Measurements from ENCODE around the gene GNG10. TPM values are rescaled to one million over a fixed set of nuclear protein-coding genes. Genes with fewer than 3 reads are reported as not detected.

GNG10 gene
- total and polyA plus RNA-seq, 9 of the 15 experiments (the other 6 are each of a cell fraction or from before 2014, with no cell fraction given), result 13.1 to 37.8 (median 28.4) TPM

GRCh38 chr9:111719541-111719940 is 58.1 kb downstream of the GNG10 start:
- no peaks in the 10 kb centered on the region for H3K9me1 ChIP-seq (ENCODE audit: control insufficient read depth, insufficient read depth, low read length)
- no peak for TF ChIP-seq ZNF584 (CRISPR knock-in tag; IDR thresholded peaks at IDR 0.05; ENCODE audit: low read depth)
- TF ChIP-seq RCOR1 (IDR thresholded peaks at IDR 0.05; ENCODE audit: borderline replicate concordance in 1 of 2, low read depth in 2 of 2, low read length in 2 of 2), result no peak
- POLR2A ChIA-PET, result no interaction called here
- no peaks in the 10 kb centered on the region for H3K9me3 ChIP-seq (replicated peaks; ENCODE audit: control insufficient read depth, insufficient read depth, low read depth, low read length)
- no peak overlapping the region for H3K4me2 ChIP-seq (ENCODE audit: insufficient read depth, low read length)
- WGBS (ENCODE audit: insufficient coverage, low coverage, missing lambda C conversion rate), result 3% methylated on average over 2 of the region's 2 CpGs
- H3K79me2 ChIP-seq (ENCODE audit: control insufficient read depth, insufficient read depth, low read length), result no peaks in the 10 kb centered on the region
- no peak for DNase-seq (ENCODE audit: extremely low read depth in 1 of 4, low spot score in 3 of 4)
- H3K4me1 ChIP-seq (replicated peaks in 1 of 2; ENCODE audit: control insufficient read depth in 2 of 2, insufficient read depth in 2 of 2, low read length in 2 of 2), result no peaks in the 10 kb centered on the region; a peak in 1 of 5 replicates
- no peaks in the 10 kb centered on the region for H4K20me1 ChIP-seq (replicated peaks; ENCODE audit: control insufficient read depth, insufficient read depth, low read length)
- no peak for ATAC-seq
- FAIRE-seq, result no peak
- in situ Hi-C loops (cut with MboI) (no loop called here), intact Hi-C loops (cut with micrococcal nuclease) (no loop called here)
- no TSS peak for BruUV-seq (replicated peaks)
- no peak overlapping the region for H3K27ac ChIP-seq (ENCODE audit: extremely low read depth, low read depth, low read length)
- H3K9ac ChIP-seq (ENCODE audit: insufficient read depth in 1 of 2, low read depth in 2 of 2, low read length in 2 of 2), result no peak overlapping the region
- no peaks in the 10 kb centered on the region for H3K27me3 ChIP-seq (ENCODE audit: control insufficient read depth in 2 of 2, insufficient read depth in 2 of 2, low read length in 2 of 2)
- no peaks in the 10 kb centered on the region for H3K36me3 ChIP-seq (ENCODE audit: control insufficient read depth, insufficient read depth, low read length)
- no peak overlapping the region for H2AFZ ChIP-seq (ENCODE audit: low read depth, low read length)
- CTCF ChIA-PET (ENCODE audit: low intra/inter-chr PET ratio), result no interaction called here
- H3K4me3 ChIP-seq, result no peak overlapping the region

Other genes with a start within 250 kb of the GNG10 start
- gene ECPAS, start 177.2 kb upstream of the GNG10 start, total RNA-seq (2014; rRNA removed), result 71.3 and 83.4 TPM in 2 replicates
- 82.2 and 89.2 TPM in 2 replicates for gene ECPAS, start 177.2 kb upstream of the GNG10 start, total RNA-seq (2014; rRNA removed; fragmentation: Illumina TruSeq; extraction: Trizol)
- 79.6 and 87.4 TPM in 2 replicates for gene ECPAS, start 177.2 kb upstream of the GNG10 start, total RNA-seq (2015; rRNA removed; fragmentation: Illumina TruSeq; extraction: Trizol)
- 90.9 and 97.4 TPM in 2 replicates for gene ECPAS, start 177.2 kb upstream of the GNG10 start, total RNA-seq (2021)
- gene ECPAS, start 177.2 kb upstream of the GNG10 start, polyA plus RNA-seq (2011; rRNA removed), result 61.0 and 75.7 TPM in 2 replicates
- gene ECPAS, start 177.2 kb upstream of the GNG10 start, polyA plus RNA-seq (2014; fragmentation: Illumina TruSeq; extraction: Trizol), result 60.0 and 67.4 TPM in 2 replicates
- 10 to 100 TPM; 14.5 to 29.5 TPM for gene ECPAS, start 177.2 kb upstream of the GNG10 start, polyA plus RNA-seq (2014; fragmentation: Nextera tagmentation; extraction: Ambion mirVana)
- gene ECPAS, start 177.2 kb upstream of the GNG10 start, polyA plus RNA-seq (2014; rRNA removed), result 63.0 and 69.5 TPM in 2 replicates
- 0.09 and 0.16 TPM in 2 replicates for gene ZNF483, start 136.4 kb upstream of the GNG10 start, total RNA-seq (2014; rRNA removed)
- gene ZNF483, start 136.4 kb upstream of the GNG10 start, total RNA-seq (2014; rRNA removed; fragmentation: Illumina TruSeq; extraction: Trizol), result 0.73 and 0.84 TPM in 2 replicates
- 0.75 and 1.0 TPM in 2 replicates for gene ZNF483, start 136.4 kb upstream of the GNG10 start, total RNA-seq (2015; rRNA removed; fragmentation: Illumina TruSeq; extraction: Trizol)
- 0.38 and 0.58 TPM in 2 replicates for gene ZNF483, start 136.4 kb upstream of the GNG10 start, total RNA-seq (2021)
- gene ZNF483, start 136.4 kb upstream of the GNG10 start, polyA plus RNA-seq (2011; rRNA removed), result 0.23 and 0.46 TPM in 2 replicates
- 0.04 TPM in 1 of 2 replicates, not detected in the other for gene ZNF483, start 136.4 kb upstream of the GNG10 start, polyA plus RNA-seq (2014; fragmentation: Illumina TruSeq; extraction: Trizol)
- gene ZNF483, start 136.4 kb upstream of the GNG10 start, polyA plus RNA-seq (2014; fragmentation: Nextera tagmentation; extraction: Ambion mirVana), result under 1 TPM; 0.25 to 0.38 TPM
- 0.19 and 0.38 TPM in 2 replicates for gene ZNF483, start 136.4 kb upstream of the GNG10 start, polyA plus RNA-seq (2014; rRNA removed)
- not detected in 2 replicates for gene PTGR1, start 62.0 kb upstream of the GNG10 start, total RNA-seq (2014; rRNA removed)
- gene PTGR1, start 62.0 kb upstream of the GNG10 start, total RNA-seq (2014; rRNA removed; fragmentation: Illumina TruSeq; extraction: Trizol), result not detected in 2 replicates
- gene PTGR1, start 62.0 kb upstream of the GNG10 start, total RNA-seq (2015; rRNA removed; fragmentation: Illumina TruSeq; extraction: Trizol), result not detected in 2 replicates
- gene PTGR1, start 62.0 kb upstream of the GNG10 start, total RNA-seq (2021), result 0.22 and 0.36 TPM in 2 replicates
- gene PTGR1, start 62.0 kb upstream of the GNG10 start, polyA plus RNA-seq (2011; rRNA removed), result not detected in 2 replicates
- not detected in 2 replicates for gene PTGR1, start 62.0 kb upstream of the GNG10 start, polyA plus RNA-seq (2014; fragmentation: Illumina TruSeq; extraction: Trizol)
- not detected for gene PTGR1, start 62.0 kb upstream of the GNG10 start, polyA plus RNA-seq (2014; fragmentation: Nextera tagmentation; extraction: Ambion mirVana)
- gene PTGR1, start 62.0 kb upstream of the GNG10 start, polyA plus RNA-seq (2014; rRNA removed), result not detected in 2 replicates
- 6.1 and 6.6 TPM in 2 replicates for gene DNAJC25, start 30.3 kb upstream of the GNG10 start, total RNA-seq (2014; rRNA removed)
- 7.1 and 8.1 TPM in 2 replicates for gene DNAJC25, start 30.3 kb upstream of the GNG10 start, total RNA-seq (2014; rRNA removed; fragmentation: Illumina TruSeq; extraction: Trizol)
- 7.0 and 8.4 TPM in 2 replicates for gene DNAJC25, start 30.3 kb upstream of the GNG10 start, total RNA-seq (2015; rRNA removed; fragmentation: Illumina TruSeq; extraction: Trizol)
- gene DNAJC25, start 30.3 kb upstream of the GNG10 start, total RNA-seq (2021), result 5.6 and 5.7 TPM in 2 replicates
- 8.9 and 10.7 TPM in 2 replicates for gene DNAJC25, start 30.3 kb upstream of the GNG10 start, polyA plus RNA-seq (2011; rRNA removed)
- gene DNAJC25, start 30.3 kb upstream of the GNG10 start, polyA plus RNA-seq (2014; fragmentation: Illumina TruSeq; extraction: Trizol), result 7.0 and 9.1 TPM in 2 replicates
- 1 to 10 TPM; 3.7 to 4.4 TPM for gene DNAJC25, start 30.3 kb upstream of the GNG10 start, polyA plus RNA-seq (2014; fragmentation: Nextera tagmentation; extraction: Ambion mirVana)
- gene DNAJC25, start 30.3 kb upstream of the GNG10 start, polyA plus RNA-seq (2014; rRNA removed), result 8.4 and 11.2 TPM in 2 replicates
- 0.09 TPM in 1 of 2 replicates, not detected in the other for gene SHOC1, start 133.3 kb downstream of the GNG10 start, total RNA-seq (2014; rRNA removed)
- gene SHOC1, start 133.3 kb downstream of the GNG10 start, total RNA-seq (2014; rRNA removed; fragmentation: Illumina TruSeq; extraction: Trizol), result not detected in 2 replicates
- not detected in 2 replicates for gene SHOC1, start 133.3 kb downstream of the GNG10 start, total RNA-seq (2015; rRNA removed; fragmentation: Illumina TruSeq; extraction: Trizol)
- not detected in 2 replicates for gene SHOC1, start 133.3 kb downstream of the GNG10 start, total RNA-seq (2021)
- gene SHOC1, start 133.3 kb downstream of the GNG10 start, polyA plus RNA-seq (2011; rRNA removed), result not detected in 2 replicates
- 0.03 TPM in 1 of 2 replicates, not detected in the other for gene SHOC1, start 133.3 kb downstream of the GNG10 start, polyA plus RNA-seq (2014; fragmentation: Illumina TruSeq; extraction: Trizol)
- under 1 TPM in 1 of 2 experiments, not detected in 1; 0.04 TPM for gene SHOC1, start 133.3 kb downstream of the GNG10 start, polyA plus RNA-seq (2014; fragmentation: Nextera tagmentation; extraction: Ambion mirVana)
- gene SHOC1, start 133.3 kb downstream of the GNG10 start, polyA plus RNA-seq (2014; rRNA removed), result not detected in 2 replicates
- gene UGCG, start 235.2 kb downstream of the GNG10 start, total RNA-seq (2014; rRNA removed), result 21.6 and 22.2 TPM in 2 replicates
- gene UGCG, start 235.2 kb downstream of the GNG10 start, total RNA-seq (2014; rRNA removed; fragmentation: Illumina TruSeq; extraction: Trizol), result 37.9 and 44.3 TPM in 2 replicates
- 26.2 and 26.6 TPM in 2 replicates for gene UGCG, start 235.2 kb downstream of the GNG10 start, total RNA-seq (2015; rRNA removed; fragmentation: Illumina TruSeq; extraction: Trizol)
- 29.5 and 30.2 TPM in 2 replicates for gene UGCG, start 235.2 kb downstream of the GNG10 start, total RNA-seq (2021)
- 31.3 and 40.3 TPM in 2 replicates for gene UGCG, start 235.2 kb downstream of the GNG10 start, polyA plus RNA-seq (2011; rRNA removed)
- gene UGCG, start 235.2 kb downstream of the GNG10 start, polyA plus RNA-seq (2014; fragmentation: Illumina TruSeq; extraction: Trizol), result 18.6 and 20.0 TPM in 2 replicates
- 10 to 100 TPM; 29.2 to 31.9 TPM for gene UGCG, start 235.2 kb downstream of the GNG10 start, polyA plus RNA-seq (2014; fragmentation: Nextera tagmentation; extraction: Ambion mirVana)
- 20.8 and 24.3 TPM in 2 replicates for gene UGCG, start 235.2 kb downstream of the GNG10 start, polyA plus RNA-seq (2014; rRNA removed)

Data from K562 (cell line).